ENCODE measurements around the gene OR2AG2.

OR2AG2 gene

GRCh38 chr11:6755953-6756347 is 15.8 kb downstream of the OR2AG2 start:
- Mint-ChIP-seq H3K4me3 (no peak overlapping the region), H3K4me1 (peaks cover under 1% of the 10 kb centered on the region), H3K27me3 (no peaks in the 10 kb centered on the region), H3K27ac (no peak overlapping the region), H3K36me3 (no peaks in the 10 kb centered on the region), H3K9me3 (no peaks in the 10 kb centered on the region)
- DNase-seq (ENCODE audit: low spot score in 2 of 2) (no peak), ATAC-seq (ENCODE audit: low read depth) (no peak)

- Mint-ChIP-seq H3K4me3 (no peak overlapping the region), H3K27me3 (no peaks in the 10 kb centered on the region), H3K27ac (no peak overlapping the region), H3K4me1 (peaks cover 3% of the 10 kb centered on the region), H3K9me3 (no peaks in the 10 kb centered on the region), H3K36me3 (no peaks in the 10 kb centered on the region)
- DNase-seq (ENCODE audit: low spot score in 2 of 2) (peak; percentile 37 to 45), ATAC-seq (ENCODE audit: low read depth) (peak; percentile 45)
Measured at GRCh38 chr11:6755303-6755952, 16.3 kb downstream of the OR2AG2 start.

GRCh38 chr11:6747097-6747668 is 24.6 kb downstream of the OR2AG2 start:
- no peak overlapping the region for H3K4me3 Mint-ChIP-seq
- H3K27ac Mint-ChIP-seq = no peak overlapping the region
- peaks cover 16% of the 10 kb centered on the region for H3K4me1 Mint-ChIP-seq
- DNase-seq (ENCODE audit: low spot score in 2 of 2) (no peak), ATAC-seq (ENCODE audit: low read depth) (no peak)
- H3K9me3 Mint-ChIP-seq = no peaks in the 10 kb centered on the region
- H3K36me3 Mint-ChIP-seq = peaks cover 5% of the 10 kb centered on the region
- H3K27me3 Mint-ChIP-seq = no peaks in the 10 kb centered on the region

GRCh38 chr11:6746626-6747025 is 25.1 kb downstream of the OR2AG2 start:
- Mint-ChIP-seq H3K36me3 (peaks cover 5% of the 10 kb centered on the region), H3K27me3 (no peaks in the 10 kb centered on the region), H3K27ac (no peak overlapping the region), H3K9me3 (no peaks in the 10 kb centered on the region), H3K4me3 (no peak overlapping the region), H3K4me1 (peaks cover 22% of the 10 kb centered on the region)
- ATAC-seq (ENCODE audit: low read depth) (peak; percentile 22), DNase-seq (ENCODE audit: low spot score in 2 of 2) (no peak)

GRCh38 chr11:6746086-6746618 is 25.6 kb downstream of the OR2AG2 start:
- Mint-ChIP-seq H3K36me3 (peaks cover 5% of the 10 kb centered on the region), H3K27me3 (no peaks in the 10 kb centered on the region), H3K9me3 (no peaks in the 10 kb centered on the region), H3K27ac (no peak overlapping the region), H3K4me1 (peaks cover 23% of the 10 kb centered on the region), H3K4me3 (no peak overlapping the region)
- peak; percentile 13 to 25 for DNase-seq (ENCODE audit: low spot score in 2 of 2)
- peak; percentile 80 for ATAC-seq (ENCODE audit: low read depth)

GRCh38 chr11:6745465-6746015 is 26.2 kb downstream of the OR2AG2 start:
- Mint-ChIP-seq H3K27ac (no peak overlapping the region), H3K9me3 (no peaks in the 10 kb centered on the region), H3K27me3 (no peaks in the 10 kb centered on the region), H3K4me1 (peaks cover 24% of the 10 kb centered on the region), H3K36me3 (peaks cover 8% of the 10 kb centered on the region), H3K4me3 (no peak overlapping the region)
- peak; percentile 23 for ATAC-seq (ENCODE audit: low read depth)
- no peak for DNase-seq (ENCODE audit: low spot score in 2 of 2)

GRCh38 chr11:6745018-6745417 is 26.8 kb downstream of the OR2AG2 start:
- DNase-seq (ENCODE audit: low spot score in 2 of 2) (no peak), ATAC-seq (ENCODE audit: low read depth) (no peak)
- H3K9me3 Mint-ChIP-seq = no peaks in the 10 kb centered on the region
- peaks cover 24% of the 10 kb centered on the region for H3K4me1 Mint-ChIP-seq
- no peak overlapping the region for H3K4me3 Mint-ChIP-seq
- no peaks in the 10 kb centered on the region for H3K27me3 Mint-ChIP-seq
- peaks cover 8% of the 10 kb centered on the region for H3K36me3 Mint-ChIP-seq
- H3K27ac Mint-ChIP-seq = no peak overlapping the region

GRCh38 chr11:6742260-6742659 is 29.5 kb downstream of the OR2AG2 start:
- DNase-seq (ENCODE audit: low spot score in 2 of 2) (no peak), ATAC-seq (ENCODE audit: low read depth) (no peak)
- Mint-ChIP-seq H3K27ac (no peak overlapping the region), H3K27me3 (no peaks in the 10 kb centered on the region), H3K4me1 (peaks cover 37% of the 10 kb centered on the region), H3K9me3 (no peaks in the 10 kb centered on the region), H3K4me3 (no peak overlapping the region), H3K36me3 (peaks cover 9% of the 10 kb centered on the region)

- no peaks in the 10 kb centered on the region for H3K9me3 Mint-ChIP-seq
- H3K27me3 Mint-ChIP-seq = no peaks in the 10 kb centered on the region
- no peak for ATAC-seq (ENCODE audit: low read depth)
- no peak overlapping the region for H3K4me3 Mint-ChIP-seq
- no peak overlapping the region for H3K27ac Mint-ChIP-seq
- peaks cover 62% of the 10 kb centered on the region for H3K4me1 Mint-ChIP-seq
- DNase-seq (ENCODE audit: low spot score in 2 of 2) = no peak
- H3K36me3 Mint-ChIP-seq = peaks cover 20% of the 10 kb centered on the region
Measured at GRCh38 chr11:6738590-6738989, 33.2 kb downstream of the OR2AG2 start.

- ATAC-seq (ENCODE audit: low read depth) (peak; percentile 93), DNase-seq (ENCODE audit: low spot score in 2 of 2) (peak; percentile 43 to 67)
- Mint-ChIP-seq H3K36me3 (peaks cover 18% of the 10 kb centered on the region), H3K9me3 (no peaks in the 10 kb centered on the region), H3K27ac (peak overlapping the region; percentile 29), H3K4me3 (no peak overlapping the region), H3K27me3 (no peaks in the 10 kb centered on the region), H3K4me1 (peaks cover 58% of the 10 kb centered on the region)
Measured at GRCh38 chr11:6737872-6738466, 33.8 kb downstream of the OR2AG2 start.

- peaks cover 22% of the 10 kb centered on the region for H3K36me3 Mint-ChIP-seq
- no peaks in the 10 kb centered on the region for H3K9me3 Mint-ChIP-seq
- H3K27me3 Mint-ChIP-seq = no peaks in the 10 kb centered on the region
- no peak for ATAC-seq (ENCODE audit: low read depth)
- DNase-seq (ENCODE audit: low spot score in 2 of 2) = no peak
- peaks cover 45% of the 10 kb centered on the region for H3K4me1 Mint-ChIP-seq
- peak overlapping the region; percentile 82 for H3K27ac Mint-ChIP-seq
- no peak overlapping the region for H3K4me3 Mint-ChIP-seq
Measured at GRCh38 chr11:6736495-6737121, 35.2 kb downstream of the OR2AG2 start.

GRCh38 chr11:6735306-6735705 is 36.5 kb downstream of the OR2AG2 start:
- ATAC-seq (ENCODE audit: low read depth) (peak; percentile 28), DNase-seq (ENCODE audit: low spot score in 2 of 2) (no peak)
- peaks cover 42% of the 10 kb centered on the region for H3K4me1 Mint-ChIP-seq
- no peaks in the 10 kb centered on the region for H3K9me3 Mint-ChIP-seq
- H3K36me3 Mint-ChIP-seq = peaks cover 21% of the 10 kb centered on the region
- no peaks in the 10 kb centered on the region for H3K27me3 Mint-ChIP-seq
- H3K27ac Mint-ChIP-seq = peak overlapping the region; percentile 82
- no peak overlapping the region for H3K4me3 Mint-ChIP-seq

GRCh38 chr11:6734616-6735015 is 37.2 kb downstream of the OR2AG2 start:
- peaks cover 24% of the 10 kb centered on the region for H3K36me3 Mint-ChIP-seq

More at GRCh38 chr11:6734616-6735015, 37.2 kb downstream of the OR2AG2 start:
- peak overlapping the region; percentile 82 for H3K27ac Mint-ChIP-seq
- peaks cover 37% of the 10 kb centered on the region for H3K4me1 Mint-ChIP-seq
- DNase-seq (ENCODE audit: low spot score in 2 of 2) (no peak), ATAC-seq (ENCODE audit: low read depth) (no peak)
- H3K9me3 Mint-ChIP-seq = no peaks in the 10 kb centered on the region
- H3K27me3 Mint-ChIP-seq = no peaks in the 10 kb centered on the region
- H3K4me3 Mint-ChIP-seq = no peak overlapping the region
